ENCODE data around the gene LRP1-AS. TPM values are rescaled to one million over a fixed set of nuclear protein-coding genes. Genes with fewer than 3 reads are reported as not detected.

LRP1-AS gene
- total and polyA plus RNA-seq, 7 donors, result not detected

- no peak for TF ChIP-seq EP300 (IDR thresholded peaks at IDR 0.05)
- no peak for TF ChIP-seq POLR2A (IDR thresholded peaks at IDR 0.05)
- no peak for TF ChIP-seq CTCF (IDR thresholded peaks at IDR 0.05)
- TF ChIP-seq POLR2AphosphoS5 (IDR thresholded peaks at IDR 0.05), result no peak
- no peak for DNase-seq
- intact Hi-C loops (cut with DNase I), result no loop called here
- H3K4me1 ChIP-seq, result peaks cover 0 to 1% (median 0%) of the 10 kb centered on the region in 4 donors
- 43 to 76% methylated on average over 19 of the region's 19 CpGs for WGBS, 2 donors
- H3K4me3 ChIP-seq, result no peak overlapping the region
- no peaks in the 10 kb centered on the region for H3K9me3 ChIP-seq
- H3K27ac ChIP-seq, result no peak overlapping the region
- H3K27me3 ChIP-seq, result no peaks in the 10 kb centered on the region
- peaks cover 60 to 97% (median 73%) of the 10 kb centered on the region in 4 donors for H3K36me3 ChIP-seq
Measured at GRCh38 chr12:57165741-57166140, 18.3 kb upstream of the LRP1-AS start.

GRCh38 chr12:57164966-57165625 lies 17.7 kb upstream of the LRP1-AS start:
- Histone ChIP-seq H3K4me3 (no peak overlapping the region), H3K27me3 (no peaks in the 10 kb centered on the region), H3K9me3 (no peaks in the 10 kb centered on the region), H3K36me3 (peaks cover 64 to 100% (median 76%) of the 10 kb centered on the region in 4 donors), H3K4me1 (no peaks in the 10 kb centered on the region), H3K27ac (no peak overlapping the region)
- no peak for DNase-seq
- 86% methylated on average over 13 of the region's 13 CpGs for WGBS, 2 donors
- TF ChIP-seq POLR2AphosphoS5 (IDR thresholded peaks at IDR 0.05) (no peak), POLR2A (IDR thresholded peaks at IDR 0.05) (no peak), EP300 (IDR thresholded peaks at IDR 0.05) (no peak), CTCF (IDR thresholded peaks at IDR 0.05) (no peak)
- intact Hi-C loops (cut with DNase I), result no loop called here

- Histone ChIP-seq H3K9me3 (no peaks in the 10 kb centered on the region), H3K4me3 (no peak overlapping the region), H3K27ac (no peak overlapping the region), H3K36me3 (peaks cover 62 to 100% (median 78%) of the 10 kb centered on the region in 4 donors), H3K27me3 (no peaks in the 10 kb centered on the region), H3K4me1 (peaks cover 0 to 3% (median 0%) of the 10 kb centered on the region in 4 donors)
- no peak for DNase-seq
- TF ChIP-seq EP300 (IDR thresholded peaks at IDR 0.05) (no peak), CTCF (IDR thresholded peaks at IDR 0.05) (no peak), POLR2A (IDR thresholded peaks at IDR 0.05) (no peak), POLR2AphosphoS5 (IDR thresholded peaks at IDR 0.05) (no peak)
- WGBS, 2 donors, result 87 to 92% methylated on average over 3 of the region's 3 CpGs
- intact Hi-C loops (cut with DNase I), result no loop called here
Measured at GRCh38 chr12:57164454-57164853, 17.0 kb upstream of the LRP1-AS start.

- intact Hi-C loops (cut with DNase I), result no loop called here
- TF ChIP-seq POLR2A (IDR thresholded peaks at IDR 0.05) (no peak), POLR2AphosphoS5 (IDR thresholded peaks at IDR 0.05) (no peak), CTCF (IDR thresholded peaks at IDR 0.05) (no peak), EP300 (IDR thresholded peaks at IDR 0.05) (no peak)
- Histone ChIP-seq H3K4me1 (peaks cover 0 to 18% (median 6%) of the 10 kb centered on the region in 4 donors), H3K36me3 (peaks cover 55 to 100% (median 72%) of the 10 kb centered on the region in 4 donors), H3K9me3 (no peaks in the 10 kb centered on the region), H3K27me3 (no peaks in the 10 kb centered on the region), H3K4me3 (no peak overlapping the region), H3K27ac (no peak overlapping the region)
- 94% methylated on average over 8 of the region's 8 CpGs for WGBS, 2 donors
- DNase-seq, result peak; percentile 63
Measured at GRCh38 chr12:57162553-57163125, 15.2 kb upstream of the LRP1-AS start.

Data from sigmoid colon (tissue), 7 donors.